HepG2 (cell line): ENCODE data around the gene DPH5. TPM values are rescaled to one million over a fixed set of nuclear protein-coding genes. Genes with fewer than 3 reads are reported as not detected.
A peak's percentile ranks its signal among the peaks of the same experiment; 100 is the strongest.

Experiments used
- ATAC-seq: fragments of 200-7000 bp; cut with Tn5 transposase; 3 replicates; pipeline ENCODE4 v1.9.1; 2020; ENCODE audit warnings: mild to moderate bottlenecking, moderate library complexity
- BruUV-seq: library from RNA; stranded (reverse); fragments of 400-500 nt; replicated peaks from 2 replicates; lab custom pipeline; 2021; lab: Mats Ljungman, UMichigan
- CTCF ChIA-PET: fragments of 300-600 bp; formaldehyde crosslinking; extraction: SDS; loops from one replicate; lab custom pipeline; 2021; ENCODE audit warnings: low total read pairs, inconsistent platforms, low intra/inter-chr PET ratio; lab: Yijun Ruan, JAX
- POLR2A ChIA-PET: fragments of 350-600 bp; sonication (Branson Sonifier 250); formaldehyde crosslinking; loops from one replicate; lab custom pipeline; 2020; ENCODE audit warnings: antibody characterized with exemption, inconsistent platforms; lab: Yijun Ruan, JAX
- DNase-seq: peaks from one replicate; pipeline ENCODE4 v3.0.0-alpha.2; 2015; ENCODE audit warnings: low spot score
- FAIRE-seq: peaks from 3 replicates; lab custom pipeline; 2011; peaks lifted over from hg19 to GRCh38; lab: Jason Lieb, UNC
- H2AFZ ChIP-seq: one replicate; pipeline ENCODE4 v1.6.1; 2011; ENCODE audit warnings: low read length, inconsistent platforms
- H3K27ac ChIP-seq: fragments of 300-600 bp; 3 replicates; pipeline ENCODE4 v1.8.0; 2011; ENCODE audit warnings: mixed run types, mild to moderate bottlenecking, mixed read lengths, low read length, inconsistent platforms; ENCODE audit not compliant: insufficient read depth; ENCODE audit errors: extremely low read length
- H3K27me3 ChIP-seq, 2 experiments: fragments of 200-600 bp in 1 of 2; 2 replicates in 1 of 2; 3 replicates in 1 of 2; pipeline versions ENCODE4 v1.6.0 to v1.8.0; 2011; ENCODE audit warnings: low read length in 2 of 2, mild to moderate bottlenecking in 2 of 2, moderate library complexity in 2 of 2, inconsistent platforms in 1 of 2; ENCODE audit not compliant: insufficient read depth in 2 of 2, control insufficient read depth in 1 of 2
- H3K36me3 ChIP-seq, 2 experiments: fragments of 200-600 bp in 1 of 2; replicated peaks in 1 of 2; 2 replicates in 1 of 2; 3 replicates in 1 of 2; pipeline versions ENCODE4 v1.5.1 to v1.8.0; 2011; ENCODE audit warnings: low read length in 2 of 2, inconsistent platforms in 1 of 2; ENCODE audit not compliant: insufficient read depth in 2 of 2, control insufficient read depth in 1 of 2
- H3K4me1 ChIP-seq: 2 replicates; pipeline ENCODE4 v1.5.1; 2012; ENCODE audit warnings: low read length, inconsistent platforms; ENCODE audit not compliant: insufficient read depth
- H3K4me2 ChIP-seq: 2 replicates; pipeline ENCODE4 v1.6.0; 2011; ENCODE audit warnings: low read depth, low read length, inconsistent platforms
- H3K4me3 ChIP-seq, 3 experiments: fragments of 200-600 bp in 1 of 3; sonication (generic), shearing (Covaris generic) in 1 of 3; replicated peaks in 1 of 3; 2 replicates each; pipeline ENCODE4 v1.5.1; 2011 to 2016; ENCODE audit warnings: low read length in 3 of 3, inconsistent platforms in 2 of 3, low read depth in 2 of 3, mild to moderate bottlenecking in 2 of 3, control low read depth in 1 of 3, mixed read lengths in 1 of 3; ENCODE audit not compliant: insufficient read depth in 1 of 3
- H3K79me2 ChIP-seq: one replicate; pipeline ENCODE4 v1.6.1; 2011; ENCODE audit warnings: low read length, inconsistent platforms; ENCODE audit not compliant: insufficient read depth
- H3K9ac ChIP-seq: 2 replicates; pipeline ENCODE4 v1.6.0; 2011; ENCODE audit warnings: mild to moderate bottlenecking, low read depth, low read length, inconsistent platforms; ENCODE audit not compliant: insufficient read depth
- H3K9me3 ChIP-seq: 2 replicates; pipeline ENCODE4 v1.5.1; 2012; ENCODE audit warnings: mild to moderate bottlenecking, low read length
- H4K20me1 ChIP-seq: 2 replicates; pipeline ENCODE4 v1.6.0; 2011; ENCODE audit warnings: inconsistent platforms, mild to moderate bottlenecking, low read length, moderate library complexity; ENCODE audit not compliant: insufficient read depth
- FIP1L1 ChIP-seq: fragments of 200-400 bp; formaldehyde crosslinking; IDR thresholded peaks from 2 replicates; pipeline ENCODE4 v1.6.1; 2018; ENCODE audit warnings: low read depth, mild to moderate bottlenecking, low read length, moderate library complexity, borderline replicate concordance; ENCODE audit not compliant: insufficient read depth
- HHEX ChIP-seq: IDR thresholded peaks from 2 replicates; pipeline ENCODE4 v1.6.1; 2016; ENCODE audit warnings: control low read depth
- IKZF4 ChIP-seq: sonication (generic); formaldehyde crosslinking; IDR thresholded peaks from 2 replicates; pipeline ENCODE4 v1.5.1; 2020; ENCODE audit warnings: borderline replicate concordance, mild to moderate bottlenecking, low read depth, missing genetic modification reagents; ENCODE audit errors: not compliant biosample characterization
- RCOR2 ChIP-seq: IDR thresholded peaks from 2 replicates; pipeline ENCODE4 v1.6.1; 2016; ENCODE audit warnings: missing biosample characterization, missing genetic modification reagents
- SP1 ChIP-seq, 2 experiments: fragments of 450-650 bp in 1 of 2; sonication (generic) in 1 of 2; formaldehyde crosslinking in 1 of 2; IDR thresholded peaks; 2 replicates each; pipeline versions ENCODE4 v1.4.0 to v1.6.1; 2016 to 2020; ENCODE audit warnings: missing genetic modification reagents in 1 of 2
- SRY ChIP-seq: sonication (generic); formaldehyde crosslinking; IDR thresholded peaks from 2 replicates; pipeline ENCODE4 v1.8.0; 2022; ENCODE audit warnings: mild to moderate bottlenecking, missing genetic modification reagents
- ZBTB2 ChIP-seq: sonication (generic); formaldehyde crosslinking; IDR thresholded peaks from 2 replicates; pipeline ENCODE4 v1.8.0; 2022; ENCODE audit warnings: low read depth, missing genetic modification reagents
- ZNF441 ChIP-seq: sonication (generic); formaldehyde crosslinking; IDR thresholded peaks from 2 replicates; pipeline ENCODE4 v1.7.0; 2021; ENCODE audit warnings: missing genetic modification reagents, borderline replicate concordance
- ZNF780A ChIP-seq: sonication (generic); formaldehyde crosslinking; IDR thresholded peaks from 2 replicates; pipeline ENCODE4 v1.8.0; 2022; ENCODE audit warnings: mild to moderate bottlenecking, missing genetic modification reagents, moderate library complexity
- WGBS: methylation state at CpG from one replicate; pipeline ENCODE4 v1.1.6; 2017; ENCODE audit warnings: low lambda C conversion rate; 5-methylcytosine and 5-hydroxymethylcytosine counted together
- in situ Hi-C: cut with HindIII; loops from 2 replicates; pipeline ENCODE4 v1.10.0; 2017; ENCODE audit warnings: low pct_unique_long_range_greater_than_20kb; ENCODE audit not compliant: extremely low pct_ligation_motif_present
- intact Hi-C: fragments of 100-400 bp; cut with micrococcal nuclease; formaldehyde crosslinking; loops from one replicate; pipeline ENCODE4 v1.10.0; 2022; ENCODE audit not compliant: unreplicated experiment
- polyA plus RNA-seq, 8 experiments: library from polyadenylated mRNA; depleted of rRNA in 3 of 8; stranded (reverse) in 7 of 8; unstranded in 1 of 8; fragments of >200 nt; fragmentation: Illumina TruSeq in 4 of 8; extraction: Trizol in 4 of 8; gene quantifications; 2 replicates each; pipeline versions ENCODE4 v1.2.1 to v1.2.3, GENCODE V29; 2011 to 2016; ENCODE audit warnings: low read depth in 4 of 8, missing spikeins in 1 of 8, mixed read lengths in 1 of 8; ENCODE audit not compliant: insufficient read depth in 1 of 8
- total RNA-seq, 5 experiments: library from RNA; depleted of rRNA; stranded (reverse); fragments of >200 nt; fragmentation: Illumina TruSeq; extraction: Trizol; gene quantifications; 2 replicates each; pipeline ENCODE4 v1.2.3, GENCODE V29; 2016; ENCODE audit warnings: low read depth in 1 of 5

Gene DPH5
- total and polyA plus RNA-seq, 2 of the 13 experiments (the other 11 are each of a cell fraction or from before 2014, with no cell fraction given): 53.2 to 79.6 TPM

GRCh38 chr1:101026430-101026788, 825 bp upstream of the DPH5 start:
- H3K4me2 ChIP-seq: peak overlapping the region; percentile 88
- peaks cover 0 to 5% of the 10 kb centered on the region in 2 experiments; a peak in 1 of 5 replicates for H3K27me3 ChIP-seq
- peak overlapping the region; percentile 78 to 90 (median 83) for H3K4me3 ChIP-seq
- no peak for ATAC-seq
- no peak for DNase-seq
- in situ Hi-C loops: no loop called here
- H3K27ac ChIP-seq: peak overlapping the region; percentile 81
- H3K9me3 ChIP-seq: no peaks in the 10 kb centered on the region
- peak overlapping the region; percentile 89 for H3K9ac ChIP-seq
- POLR2A ChIA-PET: interaction anchor here (1.2 to 1.7 kb wide), 2 partner anchors 11 to 22 kb away, joined by 4 read pairs; no protein-coding TSS in a partner anchor
- peaks cover 28% of the 10 kb centered on the region for H3K79me2 ChIP-seq
- WGBS: 17% methylated on average over 5 of the region's 5 CpGs
- BruUV-seq: no TSS peak
- no peaks in the 10 kb centered on the region for H4K20me1 ChIP-seq
- H3K4me1 ChIP-seq: peaks cover 38% of the 10 kb centered on the region
- intact Hi-C loops: loop anchor here (5.0 kb wide), 1 partner anchor 261 kb away; no protein-coding TSS in a partner anchor
- no peak for FAIRE-seq
- H2AFZ ChIP-seq: no peak overlapping the region
- H3K36me3 ChIP-seq: 0 out of 5 replicates have a peak, but pooled peaks cover 0 to 5% of the 10 kb centered on the region in 2 experiments
- CTCF ChIA-PET: no interaction called here
- no peak for TF ChIP-seq RCOR2 (CRISPR knock-in tag)
- TF ChIP-seq FIP1L1: no peak
- TF ChIP-seq SRY (CRISPR knock-in tag): no peak
- peak; percentile 94 for TF ChIP-seq ZNF441 (CRISPR knock-in tag)

GRCh38 chr1:101025283-101025656, 314 bp downstream of the DPH5 start:
- ChIA-PET CTCF (no interaction called here), POLR2A (interaction anchor here (1.2 to 1.7 kb wide), 3 partner anchors 12 to 112 kb away, joined by 3 to 4 read pairs (median 4); no protein-coding TSS in a partner anchor)
- Histone ChIP-seq H3K27me3 (peaks cover 0 to 5% of the 10 kb centered on the region in 2 experiments; a peak in 1 of 5 replicates), H3K4me2 (peak overlapping the region; percentile 88), H4K20me1 (no peaks in the 10 kb centered on the region), H2AFZ (peak overlapping the region; percentile 78), H3K9me3 (no peaks in the 10 kb centered on the region)
- intact Hi-C loops: loop anchor here (1.0 to 5.0 kb wide), 2 partner anchors 213 to 262 kb away; no protein-coding TSS in a partner anchor
- FAIRE-seq: peak; percentile 59
- TSS peak; percentile 80 for BruUV-seq
- 0 out of 2 replicates have a peak, but pooled peaks have one; percentile 2 for TF ChIP-seq ZNF780A (CRISPR knock-in tag)
- peak; percentile 22 for TF ChIP-seq IKZF4 (CRISPR knock-in tag)
- no peak for TF ChIP-seq HHEX (CRISPR knock-in tag)
- TF ChIP-seq SP1 (IDR thresholded peaks at IDR 0.05): no peak
- TF ChIP-seq SP1 (CRISPR knock-in tag; IDR thresholded peaks at IDR 0.05): no peak
- 0 out of 2 replicates have a peak, but pooled peaks have one; percentile 16 for TF ChIP-seq ZBTB2
- TF ChIP-seq, all 625 proteins: peak for 3
- peak overlapping the region; percentile 81 for H3K27ac ChIP-seq
- H3K79me2 ChIP-seq: peaks cover 28% of the 10 kb centered on the region
- in situ Hi-C loops: no loop called here
- peak; percentile 83 for ATAC-seq
- DNase-seq: peak; percentile 13
- peak overlapping the region; percentile 89 for H3K9ac ChIP-seq
- H3K4me1 ChIP-seq: peaks cover 38% of the 10 kb centered on the region
- H3K4me3 ChIP-seq: peak overlapping the region; percentile 78 to 90 (median 83)
- WGBS: 2% methylated on average over 9 of the region's 9 CpGs
- 0 out of 5 replicates have a peak, but pooled peaks cover 0 to 5% of the 10 kb centered on the region in 2 experiments for H3K36me3 ChIP-seq
